GM18951 (cell line): ENCODE measurements around the gene WDR13.
"Not testable (repeated sequence)": the region's sequence is repeated elsewhere in the genome, so short reads cannot be mapped to it uniquely, and the experiment has no call there.

ENCODE experiments used
- POLR2A ChIP-seq: IDR thresholded peaks from 4 replicates; pipeline ENCODE4 v1.6.1; 2011; ENCODE audit warnings: mild to moderate bottlenecking; ENCODE audit not compliant: insufficient read length, insufficient read depth; ENCODE audit errors: extremely low read depth
- in situ Hi-C: fragments of 300-500 bp; cut with MboI; formaldehyde crosslinking; loops from one replicate; pipeline ENCODE4 v1.12.0; 2022; ENCODE audit warnings: low sequenced_read_pairs, mixed read lengths, inconsistent platforms; ENCODE audit not compliant: unreplicated experiment

WDR13 gene

DNA sequence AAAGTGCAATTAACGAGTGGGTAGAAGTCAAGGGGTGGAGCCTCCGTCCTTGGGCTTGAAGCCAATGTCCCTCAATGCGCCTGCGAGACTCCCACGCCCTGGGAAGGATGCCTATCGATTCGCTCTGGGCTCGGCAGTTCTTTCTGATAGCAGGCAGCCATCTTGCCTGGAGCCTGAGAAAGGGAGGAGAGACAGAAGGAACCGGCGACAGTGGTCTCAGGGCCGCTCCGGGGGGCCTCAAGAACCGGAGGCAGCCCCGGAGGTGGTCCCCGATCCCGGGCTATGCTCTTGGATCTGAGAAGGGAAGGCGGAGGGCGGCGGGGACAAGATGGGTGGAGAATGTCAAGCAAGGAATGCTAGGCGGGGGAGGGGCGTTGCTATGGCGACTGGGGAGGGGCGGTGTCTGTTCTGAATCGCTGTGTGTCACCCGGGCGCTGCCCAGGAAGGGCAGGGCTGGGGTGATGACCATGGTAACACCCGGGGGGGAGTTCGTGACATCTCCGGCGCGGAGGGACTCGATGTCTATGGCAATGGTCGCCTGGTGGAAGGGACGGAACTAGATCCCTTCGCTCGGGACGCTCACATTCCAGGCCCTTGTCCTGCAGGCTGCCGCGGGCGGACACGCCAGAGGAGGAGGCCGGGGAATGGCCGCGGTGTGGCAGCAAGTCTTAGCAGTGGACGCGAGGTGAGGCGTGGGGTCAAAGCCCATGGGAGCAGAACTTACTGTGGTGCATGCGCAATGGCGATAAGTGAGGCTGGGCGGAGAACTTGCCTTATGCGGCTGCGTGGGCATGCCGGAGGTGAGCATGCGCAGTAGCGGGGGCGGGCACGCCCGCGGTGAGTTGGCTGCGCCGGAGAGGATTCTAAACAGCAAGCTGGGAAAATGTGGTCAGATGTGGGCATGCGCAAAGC is at the start of gene WDR13:
TSS of gene WDR13 (plus strand) at position 140 of the 912 bp plus-strand sequence. CDS start at position 645, 505 bp downstream.
- TF ChIP-seq POLR2A: peak; percentile 65
- in situ Hi-C loops: no loop called here

- in situ Hi-C loops: no loop called here
- TF ChIP-seq POLR2A: no peak
These were observed 48.4 kb upstream of the WDR13 start for GRCh38 chrX:48548871-48549270.

GRCh38 chrX:48555731-48556325 is 41.5 kb upstream of the WDR13 start:
- in situ Hi-C loops: not testable (repeated sequence)

DNA sequence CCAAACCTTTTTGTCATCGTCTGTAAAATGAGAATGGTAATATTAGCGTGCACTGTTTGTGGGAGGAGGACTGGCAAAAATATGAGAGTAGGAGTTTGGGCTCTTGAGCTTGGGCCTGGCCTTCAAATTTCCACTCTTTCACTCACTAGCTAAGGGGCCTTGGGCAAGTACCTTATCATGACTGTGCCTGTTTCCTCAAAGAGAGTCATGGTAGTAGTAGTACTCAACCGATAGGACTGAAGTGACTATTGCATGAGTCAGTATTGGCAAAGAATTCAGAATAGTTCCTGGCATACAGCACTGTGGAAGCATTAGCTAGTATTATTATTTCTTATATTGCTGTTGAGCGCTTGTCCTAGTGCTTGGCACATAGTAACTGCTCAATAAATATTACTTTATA is 39.0 kb upstream of the WDR13 start:
- in situ Hi-C loops: no loop called here
- no peak for TF ChIP-seq POLR2A

DNA sequence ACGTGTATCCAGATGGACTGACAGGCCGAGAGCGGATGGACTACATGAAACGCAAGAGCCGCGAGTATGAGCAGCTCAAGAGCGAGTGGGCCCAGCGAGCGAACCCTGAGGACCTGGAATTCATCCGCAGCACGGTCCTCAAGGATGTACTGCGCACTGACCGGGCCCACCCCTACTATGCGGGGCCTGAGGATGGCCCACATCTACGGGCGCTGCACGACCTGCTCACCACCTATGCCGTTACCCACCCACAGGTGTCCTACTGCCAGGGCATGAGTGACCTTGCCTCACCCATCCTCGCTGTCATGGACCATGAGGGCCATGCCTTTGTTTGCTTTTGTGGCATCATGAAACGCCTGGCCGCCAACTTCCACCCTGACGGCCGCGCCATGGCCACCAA is 37.7 kb upstream of the WDR13 start:
- TF ChIP-seq POLR2A: no peak
- in situ Hi-C loops: no loop called here

DNA sequence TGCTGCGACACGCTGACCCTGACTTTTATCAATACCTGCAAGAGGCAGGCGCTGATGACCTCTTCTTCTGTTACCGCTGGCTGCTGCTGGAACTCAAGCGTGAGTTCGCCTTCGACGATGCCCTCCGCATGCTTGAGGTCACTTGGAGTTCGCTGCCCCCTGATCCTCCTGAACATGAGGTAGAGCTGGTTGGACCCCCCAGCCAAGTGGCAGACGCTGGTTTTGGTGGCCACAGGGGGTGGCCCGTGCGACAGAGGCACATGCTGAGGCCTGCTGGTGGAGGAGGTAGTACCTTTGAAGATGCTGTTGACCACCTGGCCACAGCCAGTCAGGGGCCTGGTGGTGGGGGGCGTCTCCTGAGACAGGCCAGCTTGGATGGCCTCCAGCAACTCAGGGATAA is 37.2 kb upstream of the WDR13 start:
- in situ Hi-C loops: no loop called here

GRCh38 chrX:48560681-48561080 is 36.6 kb upstream of the WDR13 start:
- TF ChIP-seq POLR2A: no peak
- in situ Hi-C loops: no loop called here

More for the DNA sequence above, 37.2 kb upstream of the WDR13 start:
- TF ChIP-seq POLR2A: no peak

GRCh38 chrX:48569958-48570357 is 27.3 kb upstream of the WDR13 start:
- no peak for TF ChIP-seq POLR2A
- in situ Hi-C loops: no loop called here

DNA sequence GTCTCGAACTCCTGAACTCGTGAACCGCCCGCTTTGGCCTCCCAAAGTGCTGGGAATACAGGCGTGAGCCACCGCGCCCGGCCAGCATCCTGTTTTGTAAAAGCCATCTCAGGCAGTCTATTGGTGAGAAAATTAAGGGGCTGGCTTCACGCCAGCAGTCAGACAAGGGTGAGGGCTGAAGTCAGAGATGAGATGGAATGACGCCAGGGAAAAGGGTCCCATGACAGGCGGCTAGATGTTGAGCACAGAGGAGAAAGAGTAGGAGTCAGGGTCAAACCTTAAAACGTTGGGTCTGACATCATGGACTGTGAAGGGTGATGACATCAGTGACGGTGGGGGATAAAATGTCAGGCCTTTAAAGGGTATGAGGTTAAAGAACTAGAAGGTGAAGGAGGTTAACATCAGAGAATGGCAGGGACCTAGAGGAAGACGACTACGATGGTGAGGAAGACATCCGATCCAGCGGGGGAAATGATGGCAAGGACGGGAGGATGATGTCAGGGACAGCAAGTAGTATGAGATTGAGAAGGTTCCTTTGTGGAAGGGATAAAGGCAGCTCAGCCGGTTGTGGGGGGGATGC is 23.5 kb upstream of the WDR13 start:
- no peak for TF ChIP-seq POLR2A
- in situ Hi-C loops: no loop called here

- in situ Hi-C loops: no loop called here
- peak; percentile 78 for TF ChIP-seq POLR2A
These were observed 22.7 kb upstream of the WDR13 start, which contains the start of gene RBM3 for GRCh38 chrX:48574270-48575266. TSS of gene RBM3 (plus strand) at chrX:48574484. CDS start at chrX:48575181, 697 bp downstream.

- in situ Hi-C loops: no loop called here
- TF ChIP-seq POLR2A: peak; percentile 7
These were observed 21.6 kb upstream of the WDR13 start for GRCh38 chrX:48575642-48576041.

DNA sequence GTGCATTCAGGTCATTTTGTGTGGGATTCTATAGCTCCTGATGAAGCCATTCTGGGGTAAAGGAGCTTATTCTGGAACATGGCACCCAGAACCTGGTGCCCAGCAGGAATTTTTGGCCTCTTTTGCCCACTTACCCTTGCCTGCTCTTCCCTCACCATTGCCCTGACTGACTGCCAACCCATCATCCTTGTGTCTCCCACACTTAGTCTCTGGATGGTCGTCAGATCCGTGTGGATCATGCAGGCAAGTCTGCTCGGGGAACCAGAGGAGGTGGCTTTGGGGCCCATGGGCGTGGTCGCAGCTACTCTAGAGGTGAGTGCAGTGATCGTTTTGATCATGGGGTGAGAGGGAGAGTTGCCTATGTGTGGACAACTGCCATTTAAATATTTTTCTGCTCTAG is 21.2 kb upstream of the WDR13 start:
- in situ Hi-C loops: no loop called here
- no peak for TF ChIP-seq POLR2A
